Naive thymus-derived CD4-positive, alpha-beta T cell (primary cell): ENCODE results near the gene BCAS4. TPM values are rescaled to one million over a fixed set of nuclear protein-coding genes. Genes with fewer than 3 reads are reported as not detected.
"Not testable (repeated sequence)": the region's sequence is repeated elsewhere in the genome, so short reads cannot be mapped to it uniquely, and the experiment has no call there.

Source experiments
- ATAC-seq: fragments of 150-1000 bp; cut with Tn5 transposase; 2 replicates; pipeline ENCODE4 v1.10.0; 2021; ENCODE audit warnings: mild to moderate bottlenecking, moderate library complexity
- CTCF ChIA-PET: fragments of 350-600 bp; sonication (Branson Sonifier 250); formaldehyde crosslinking; loops from one replicate; lab custom pipeline; 2021; ENCODE audit warnings: antibody characterized with exemption; lab: Charles Lee
- POLR2A ChIA-PET: fragments of 350-600 bp; sonication (Branson Sonifier 250); formaldehyde crosslinking; loops from one replicate; lab custom pipeline; 2021; ENCODE audit warnings: antibody characterized with exemption, inconsistent platforms; lab: Charles Lee
- DNase-seq, 9 donors: peaks; one replicate each; pipeline versions ENCODE4 v3.0.0 to v3.0.0-alpha.2; 2020 to 2022; ENCODE audit warnings: mixed read lengths in 1 of 9
- H3K27ac ChIP-seq: one replicate; pipeline ENCODE4 v1.7.0; 2013; ENCODE audit warnings: mild to moderate bottlenecking, low read depth, low read length, moderate library complexity
- H3K27me3 ChIP-seq, 2 donors: one replicate each; pipeline ENCODE4 v1.7.0; 2013; ENCODE audit warnings: low read length in 2 of 2, mild to moderate bottlenecking in 2 of 2, moderate library complexity in 2 of 2; ENCODE audit not compliant: control insufficient read depth in 2 of 2, insufficient read depth in 2 of 2
- H3K36me3 ChIP-seq, 3 experiments: 1 replicate in 2 of 3; 2 replicates in 1 of 3; pipeline ENCODE4 v1.7.0; 2013; ENCODE audit warnings: low read length in 3 of 3, mild to moderate bottlenecking in 3 of 3, moderate library complexity in 1 of 3; ENCODE audit not compliant: insufficient read depth in 3 of 3, control insufficient read depth in 2 of 3
- H3K4me1 ChIP-seq, 2 donors: one replicate each; pipeline ENCODE4 v1.7.0; 2013; ENCODE audit warnings: low read length in 2 of 2, mild to moderate bottlenecking in 2 of 2, moderate library complexity in 1 of 2; ENCODE audit not compliant: control insufficient read depth in 2 of 2, insufficient read depth in 2 of 2
- H3K4me3 ChIP-seq: 2 replicates; pipeline ENCODE4 v1.7.0; 2013; ENCODE audit warnings: mild to moderate bottlenecking, low read length
- H3K9me3 ChIP-seq, 3 experiments: 1 replicate in 2 of 3; 2 replicates in 1 of 3; pipeline ENCODE4 v1.7.0; 2013; ENCODE audit warnings: low read length in 3 of 3; ENCODE audit not compliant: control insufficient read depth in 2 of 3
- H3K27ac Mint-ChIP-seq, 9 donors: one replicate each; pipeline ENCODE4 v1.8.0; 2020 to 2022; ENCODE audit warnings: mixed read lengths in 9 of 9, mild to moderate bottlenecking in 8 of 9, moderate library complexity in 5 of 9, inconsistent platforms in 2 of 9
- H3K27me3 Mint-ChIP-seq, 5 donors: one replicate each; pipeline ENCODE4 v1.8.0; 2021 to 2022; ENCODE audit warnings: mixed read lengths in 5 of 5, mild to moderate bottlenecking in 1 of 5
- H3K36me3 Mint-ChIP-seq, 5 donors: one replicate each; pipeline ENCODE4 v1.8.0; 2020 to 2022; ENCODE audit warnings: mixed read lengths in 5 of 5, mild to moderate bottlenecking in 3 of 5, inconsistent platforms in 1 of 5
- H3K4me1 Mint-ChIP-seq, 7 donors: one replicate each; pipeline ENCODE4 v1.8.0; 2020 to 2022; ENCODE audit warnings: mixed read lengths in 7 of 7, mild to moderate bottlenecking in 3 of 7, inconsistent platforms in 1 of 7
- H3K4me3 Mint-ChIP-seq, 10 donors: one replicate each; pipeline ENCODE4 v1.8.0; 2020 to 2022; ENCODE audit warnings: mild to moderate bottlenecking in 10 of 10, mixed read lengths in 10 of 10, moderate library complexity in 6 of 10, inconsistent platforms in 2 of 10
- H3K9me3 Mint-ChIP-seq, 11 donors: one replicate each; pipeline ENCODE4 v1.8.0; 2020 to 2022; ENCODE audit warnings: mixed read lengths in 11 of 11, mild to moderate bottlenecking in 4 of 11, inconsistent platforms in 1 of 11, moderate library complexity in 1 of 11
- intact Hi-C, 2 donors: fragments of 100-400 bp; cut with micrococcal nuclease; formaldehyde crosslinking; loops; one replicate each; pipeline ENCODE4 v1.15.1; 2023
- polyA plus RNA-seq, 2 donors: library from polyadenylated mRNA; unstranded; fragments of 300-500 nt; fragmentation: Illumina TruSeq; gene quantifications; one replicate each; pipeline ENCODE4 v1.2.3, GENCODE V29; 2021
- total RNA-seq, 6 experiments: library from RNA in 5 of 6; stranded (reverse) in 5 of 6; gene quantifications; 1 replicate in 5 of 6; 2 replicates in 1 of 6; pipeline ENCODE4 v1.2.3 and lab custom pipeline; 2021 to 2026

Gene BCAS4
- total and polyA plus RNA-seq, 7 experiments from 2014 or later, result 5.5 to 54.0 (median 24.1) TPM

GRCh38 chr20:50769551-50770085 lies 25.2 kb upstream of the BCAS4 start:
- CTCF ChIA-PET, DNase-seq, H3K36me3 Mint-ChIP-seq, H3K9me3 ChIP-seq, H3K27ac Mint-ChIP-seq, H3K27me3 Mint-ChIP-seq, H3K4me3 Mint-ChIP-seq, H3K4me3 ChIP-seq, H3K9me3 Mint-ChIP-seq, H3K4me1 ChIP-seq, ATAC-seq, H3K36me3 ChIP-seq, H3K4me1 Mint-ChIP-seq, H3K27me3 ChIP-seq, intact Hi-C loops, POLR2A ChIA-PET, H3K27ac ChIP-seq: not testable (repeated sequence)

GRCh38 chr20:50771419-50772080 lies 23.3 kb upstream of the BCAS4 start:
- H3K27me3 ChIP-seq, H3K36me3 ChIP-seq, H3K4me1 Mint-ChIP-seq, POLR2A ChIA-PET, ATAC-seq, H3K27me3 Mint-ChIP-seq, H3K4me3 ChIP-seq, H3K4me3 Mint-ChIP-seq, intact Hi-C loops, CTCF ChIA-PET, H3K9me3 ChIP-seq, DNase-seq, H3K9me3 Mint-ChIP-seq, H3K27ac ChIP-seq, H3K36me3 Mint-ChIP-seq, H3K4me1 ChIP-seq, H3K27ac Mint-ChIP-seq: not testable (repeated sequence)

- Histone ChIP-seq H3K4me3 (no peak overlapping the region), H3K9me3 (no peaks in the 10 kb centered on the region), H3K4me1 (no peaks in the 10 kb centered on the region), H3K27me3 (no peaks in the 10 kb centered on the region), H3K27ac (no peak overlapping the region), H3K36me3 (no peaks in the 10 kb centered on the region)
- H3K27me3 Mint-ChIP-seq, result peaks cover 0 to 9% (median 3%) of the 10 kb centered on the region in 5 donors
- H3K4me1 Mint-ChIP-seq, result no peaks in the 10 kb centered on the region
- no peak overlapping the region for H3K27ac Mint-ChIP-seq
- ATAC-seq (no peak), DNase-seq (no peak)
- H3K36me3 Mint-ChIP-seq, result no peaks in the 10 kb centered on the region
- intact Hi-C loops, result no loop called here
- H3K9me3 Mint-ChIP-seq, result no peaks in the 10 kb centered on the region
- POLR2A ChIA-PET, result no interaction called here
- CTCF ChIA-PET, result interaction anchor here (0.6 kb wide), 1 partner anchor 521 kb away, joined by 3 read pairs; no protein-coding TSS in a partner anchor
- H3K4me3 Mint-ChIP-seq, result no peak overlapping the region
Observed at GRCh38 chr20:50772420-50773185, 22.3 kb upstream of the BCAS4 start.

- intact Hi-C loops, result no loop called here
- H3K4me3 Mint-ChIP-seq, result no peak overlapping the region
- H3K27ac Mint-ChIP-seq, result no peak overlapping the region
- DNase-seq, result no peak
- H3K27ac ChIP-seq, result no peak overlapping the region
- no peaks in the 10 kb centered on the region for H3K4me1 ChIP-seq
- no peak overlapping the region for H3K4me3 ChIP-seq
- H3K9me3 Mint-ChIP-seq, result no peaks in the 10 kb centered on the region
- peaks cover 0 to 9% (median 4%) of the 10 kb centered on the region in 5 donors for H3K27me3 Mint-ChIP-seq
- H3K4me1 Mint-ChIP-seq, result no peaks in the 10 kb centered on the region
- no peaks in the 10 kb centered on the region for H3K36me3 Mint-ChIP-seq
- no peaks in the 10 kb centered on the region for H3K36me3 ChIP-seq
- H3K9me3 ChIP-seq, result no peaks in the 10 kb centered on the region
- H3K27me3 ChIP-seq, result no peaks in the 10 kb centered on the region
- ChIA-PET POLR2A (no interaction called here), CTCF (interaction anchor here (0.6 to 1.0 kb wide), 2 partner anchors 16 to 52 kb away, joined by 3 to 4 read pairs; no protein-coding TSS in a partner anchor)
- ATAC-seq, result no peak
Observed at GRCh38 chr20:50774515-50774914, 20.3 kb upstream of the BCAS4 start.

- POLR2A ChIA-PET, result interaction anchor here (0.6 kb wide), 2 partner anchors 84 to 768 kb away, joined by 3 to 5 read pairs; no protein-coding TSS in a partner anchor
- CTCF ChIA-PET, result interaction anchor here (0.7 kb wide), 1 partner anchor 18 kb away, joined by 3 read pairs; no protein-coding TSS in a partner anchor
- no peak for DNase-seq
Observed at GRCh38 chr20:50776122-50776817, 18.6 kb upstream of the BCAS4 start.

GRCh38 chr20:50777373-50777772 lies 17.5 kb upstream of the BCAS4 start:
- POLR2A ChIA-PET, result no interaction called here
- DNase-seq (no peak), ATAC-seq (no peak)
- H3K4me1 Mint-ChIP-seq, result no peaks in the 10 kb centered on the region
- peaks cover 4 to 17% (median 9%) of the 10 kb centered on the region in 5 donors for H3K27me3 Mint-ChIP-seq
- H3K36me3 Mint-ChIP-seq, result no peaks in the 10 kb centered on the region
- H3K9me3 ChIP-seq, result no peaks in the 10 kb centered on the region
- H3K4me3 ChIP-seq, result no peak overlapping the region
- H3K27ac Mint-ChIP-seq, result no peak overlapping the region
- intact Hi-C loops, result no loop called here
- H3K27ac ChIP-seq, result no peak overlapping the region
- no peak overlapping the region for H3K4me3 Mint-ChIP-seq
- H3K27me3 ChIP-seq, result no peaks in the 10 kb centered on the region
- CTCF ChIA-PET, result no interaction called here
- H3K4me1 ChIP-seq, result no peaks in the 10 kb centered on the region
- no peaks in the 10 kb centered on the region for H3K36me3 ChIP-seq
- no peaks in the 10 kb centered on the region for H3K9me3 Mint-ChIP-seq

More at GRCh38 chr20:50776122-50776817, 18.6 kb upstream of the BCAS4 start:
- no peak for ATAC-seq
- no peaks in the 10 kb centered on the region for H3K27me3 ChIP-seq
- no peak overlapping the region for H3K27ac Mint-ChIP-seq
- no peaks in the 10 kb centered on the region for H3K36me3 ChIP-seq
- H3K4me3 Mint-ChIP-seq, result no peak overlapping the region
- H3K27ac ChIP-seq, result no peak overlapping the region
- H3K36me3 Mint-ChIP-seq, result no peaks in the 10 kb centered on the region
- intact Hi-C loops, result no loop called here
- H3K4me3 ChIP-seq, result no peak overlapping the region
- no peaks in the 10 kb centered on the region for H3K4me1 ChIP-seq
- H3K9me3 ChIP-seq, result no peaks in the 10 kb centered on the region
- no peaks in the 10 kb centered on the region for H3K4me1 Mint-ChIP-seq
- H3K9me3 Mint-ChIP-seq, result no peaks in the 10 kb centered on the region
- peaks cover 4 to 17% (median 9%) of the 10 kb centered on the region in 5 donors for H3K27me3 Mint-ChIP-seq
